HL-60 (cell line): ENCODE data around the gene ZFP92.

Source experiments
- CTCF ChIP-seq: IDR thresholded peaks from one replicate; pipeline ENCODE4 v1.5.1; 2011; ENCODE audit warnings: low read length, control low read depth, inconsistent platforms; ENCODE audit not compliant: insufficient read depth
- GABPA ChIP-seq: IDR thresholded peaks from 2 replicates; pipeline ENCODE4 v1.6.1; 2012; ENCODE audit warnings: low read depth
- POLR2AphosphoS5 ChIP-seq: IDR thresholded peaks from 2 replicates; pipeline ENCODE4 v1.6.1; 2012; ENCODE audit warnings: low read depth
- SPI1 ChIP-seq: IDR thresholded peaks from 2 replicates; pipeline ENCODE4 v1.6.1; 2012; ENCODE audit warnings: low read depth, mild to moderate bottlenecking, borderline replicate concordance
- TF ChIP-seq, protein P1 (sequence below): IDR thresholded peaks from 2 replicates; pipeline ENCODE4 v1.6.1; 2012; ENCODE audit warnings: low read depth; ENCODE audit not compliant: insufficient replicate concordance

DNA sequence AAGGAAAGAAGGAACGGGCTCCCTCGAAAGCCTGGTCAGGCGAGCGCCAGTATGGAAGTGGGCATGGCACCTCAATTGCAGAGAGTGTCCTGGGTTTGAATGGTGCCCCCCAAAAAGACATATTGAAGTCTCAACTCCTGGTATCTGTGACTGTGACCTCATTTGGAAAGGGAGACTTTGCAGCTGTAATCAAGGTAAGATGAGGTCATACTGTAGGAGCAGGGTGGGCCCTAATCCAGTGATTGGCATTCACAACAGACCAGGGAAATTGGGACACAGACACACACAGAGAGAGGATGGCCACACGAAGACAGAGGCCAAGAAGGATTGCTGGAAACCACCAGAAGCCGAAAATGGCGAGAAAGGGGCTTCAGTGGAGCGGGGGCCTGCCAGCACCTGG lies 6.4 kb downstream of the ZFP92 start:
- no peak for TF ChIP-seq CTCF
- TF ChIP-seq GABPA: no peak
- TF ChIP-seq SPI1: no peak
- TF ChIP-seq, protein P1, sequence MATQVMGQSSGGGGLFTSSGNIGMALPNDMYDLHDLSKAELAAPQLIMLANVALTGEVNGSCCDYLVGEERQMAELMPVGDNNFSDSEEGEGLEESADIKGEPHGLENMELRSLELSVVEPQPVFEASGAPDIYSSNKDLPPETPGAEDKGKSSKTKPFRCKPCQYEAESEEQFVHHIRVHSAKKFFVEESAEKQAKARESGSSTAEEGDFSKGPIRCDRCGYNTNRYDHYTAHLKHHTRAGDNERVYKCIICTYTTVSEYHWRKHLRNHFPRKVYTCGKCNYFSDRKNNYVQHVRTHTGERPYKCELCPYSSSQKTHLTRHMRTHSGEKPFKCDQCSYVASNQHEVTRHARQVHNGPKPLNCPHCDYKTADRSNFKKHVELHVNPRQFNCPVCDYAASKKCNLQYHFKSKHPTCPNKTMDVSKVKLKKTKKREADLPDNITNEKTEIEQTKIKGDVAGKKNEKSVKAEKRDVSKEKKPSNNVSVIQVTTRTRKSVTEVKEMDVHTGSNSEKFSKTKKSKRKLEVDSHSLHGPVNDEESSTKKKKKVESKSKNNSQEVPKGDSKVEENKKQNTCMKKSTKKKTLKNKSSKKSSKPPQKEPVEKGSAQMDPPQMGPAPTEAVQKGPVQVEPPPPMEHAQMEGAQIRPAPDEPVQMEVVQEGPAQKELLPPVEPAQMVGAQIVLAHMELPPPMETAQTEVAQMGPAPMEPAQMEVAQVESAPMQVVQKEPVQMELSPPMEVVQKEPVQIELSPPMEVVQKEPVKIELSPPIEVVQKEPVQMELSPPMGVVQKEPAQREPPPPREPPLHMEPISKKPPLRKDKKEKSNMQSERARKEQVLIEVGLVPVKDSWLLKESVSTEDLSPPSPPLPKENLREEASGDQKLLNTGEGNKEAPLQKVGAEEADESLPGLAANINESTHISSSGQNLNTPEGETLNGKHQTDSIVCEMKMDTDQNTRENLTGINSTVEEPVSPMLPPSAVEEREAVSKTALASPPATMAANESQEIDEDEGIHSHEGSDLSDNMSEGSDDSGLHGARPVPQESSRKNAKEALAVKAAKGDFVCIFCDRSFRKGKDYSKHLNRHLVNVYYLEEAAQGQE: no peak
- TF ChIP-seq POLR2AphosphoS5: no peak
